GM12873 (cell line): ENCODE data around the gene PARVA.

ENCODE experiments used
- CTCF ChIP-seq: IDR thresholded peaks from 2 replicates; pipeline ENCODE4 v1.5.1; 2012; ENCODE audit warnings: low read depth, mild to moderate bottlenecking, moderate library complexity, low read length, control low read depth; ENCODE audit not compliant: insufficient read depth; ENCODE audit errors: missing control alignments

PARVA gene

GRCh38 chr11:12372111-12372510 lies 5.3 kb upstream of the PARVA start:
- no peak for TF ChIP-seq CTCF

DNA sequence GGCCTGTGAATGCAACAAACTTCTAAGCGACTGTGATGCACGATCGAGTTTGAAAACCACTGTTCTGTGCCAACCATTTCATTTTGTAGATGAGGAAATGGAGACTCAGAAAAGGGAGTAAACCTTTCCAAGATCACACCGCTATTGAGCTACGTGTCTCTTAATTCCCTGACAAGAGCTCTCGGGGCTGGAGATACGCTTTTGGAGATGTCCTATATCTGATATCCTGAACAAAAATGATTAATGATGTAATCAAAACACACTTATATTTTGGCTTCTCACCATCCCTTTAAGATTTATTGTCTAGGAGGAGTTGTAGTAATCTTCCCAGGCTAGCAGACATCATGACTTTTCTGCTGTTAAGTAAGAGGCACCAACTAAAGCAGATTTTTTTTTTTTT lies 1.7 kb upstream of the PARVA start:
- no peak for TF ChIP-seq CTCF

- TF ChIP-seq CTCF, result no peak
Measured at GRCh38 chr11:12376259-12377081, 901 bp upstream of the PARVA start.

DNA sequence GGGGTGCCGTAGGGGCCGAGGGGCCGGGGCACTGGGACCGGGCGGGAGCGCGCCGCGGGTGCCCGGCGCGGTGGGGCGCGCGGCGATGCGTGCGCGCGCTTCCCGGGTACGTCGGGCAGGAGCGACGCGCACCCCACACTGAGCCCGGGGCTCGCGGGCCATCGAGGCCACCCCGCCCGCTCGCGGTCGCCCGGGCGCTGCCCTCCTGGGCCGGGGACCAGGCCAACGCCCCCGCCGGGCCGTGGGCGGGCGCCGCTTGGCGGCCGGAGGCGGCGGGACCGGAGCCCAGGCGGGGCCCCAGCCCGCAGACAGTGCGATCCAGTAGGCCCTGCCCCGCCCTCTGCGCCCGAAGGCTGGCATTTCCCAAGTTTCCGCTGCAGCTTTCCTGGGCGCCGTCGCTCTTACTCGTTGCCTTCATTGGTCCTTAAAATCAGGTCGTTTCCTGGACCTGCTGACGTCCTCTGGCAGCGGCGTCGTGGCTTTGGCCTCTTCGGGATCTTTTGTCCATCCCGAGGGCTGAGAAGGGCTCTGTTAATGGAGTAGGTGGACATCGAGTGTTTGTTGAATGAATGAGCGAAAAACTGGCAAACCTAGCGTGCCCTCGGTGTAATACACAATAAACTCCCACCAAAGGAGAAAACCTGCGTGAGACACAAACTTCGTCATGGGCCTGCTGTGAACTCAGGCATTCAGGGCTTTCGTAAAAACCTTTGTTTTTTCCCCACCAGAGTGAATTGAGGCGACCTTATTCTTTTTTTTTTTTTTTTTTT lies 638 bp downstream of the PARVA start:
- no peak for TF ChIP-seq CTCF

- TF ChIP-seq CTCF, result no peak
Measured at GRCh38 chr11:12380565-12381325, 3.4 kb downstream of the PARVA start.

GRCh38 chr11:12381875-12382274 lies 4.5 kb downstream of the PARVA start:
- TF ChIP-seq CTCF, result no peak

GRCh38 chr11:12382451-12382850 lies 5.1 kb downstream of the PARVA start:
- TF ChIP-seq CTCF, result no peak
